HUES6 (cell line): ENCODE data around the gene VSIG10L2.
"Not testable (repeated sequence)": the region's sequence is repeated elsewhere in the genome, so short reads cannot be mapped to it uniquely, and the experiment has no call there.

Experiments
- H3K27ac ChIP-seq: 2 replicates; pipeline ENCODE4 v1.7.0; 2013; ENCODE audit warnings: low read depth, mild to moderate bottlenecking, low read length, inconsistent platforms
- H3K27me3 ChIP-seq: 2 replicates; pipeline ENCODE4 v1.6.1; 2013; ENCODE audit warnings: low read length; ENCODE audit not compliant: control insufficient read depth, insufficient read depth
- H3K36me3 ChIP-seq: 2 replicates; pipeline ENCODE4 v1.6.1; 2013; ENCODE audit warnings: low read length; ENCODE audit not compliant: control insufficient read depth, insufficient read depth
- H3K4me1 ChIP-seq: 2 replicates; pipeline ENCODE4 v1.6.1; 2013; ENCODE audit warnings: low read length; ENCODE audit not compliant: control insufficient read depth, insufficient read depth
- H3K4me3 ChIP-seq: 2 replicates; pipeline ENCODE4 v1.5.1; 2013; ENCODE audit warnings: low read depth, low read length
- H3K9ac ChIP-seq: one replicate; pipeline ENCODE4 v1.6.1; 2013; ENCODE audit warnings: mild to moderate bottlenecking, low read length
- H3K9me3 ChIP-seq: 2 replicates; pipeline ENCODE4 v1.6.1; 2013; ENCODE audit warnings: low read depth, low read length; ENCODE audit not compliant: control insufficient read depth, insufficient read depth

The VSIG10L2 gene

DNA sequence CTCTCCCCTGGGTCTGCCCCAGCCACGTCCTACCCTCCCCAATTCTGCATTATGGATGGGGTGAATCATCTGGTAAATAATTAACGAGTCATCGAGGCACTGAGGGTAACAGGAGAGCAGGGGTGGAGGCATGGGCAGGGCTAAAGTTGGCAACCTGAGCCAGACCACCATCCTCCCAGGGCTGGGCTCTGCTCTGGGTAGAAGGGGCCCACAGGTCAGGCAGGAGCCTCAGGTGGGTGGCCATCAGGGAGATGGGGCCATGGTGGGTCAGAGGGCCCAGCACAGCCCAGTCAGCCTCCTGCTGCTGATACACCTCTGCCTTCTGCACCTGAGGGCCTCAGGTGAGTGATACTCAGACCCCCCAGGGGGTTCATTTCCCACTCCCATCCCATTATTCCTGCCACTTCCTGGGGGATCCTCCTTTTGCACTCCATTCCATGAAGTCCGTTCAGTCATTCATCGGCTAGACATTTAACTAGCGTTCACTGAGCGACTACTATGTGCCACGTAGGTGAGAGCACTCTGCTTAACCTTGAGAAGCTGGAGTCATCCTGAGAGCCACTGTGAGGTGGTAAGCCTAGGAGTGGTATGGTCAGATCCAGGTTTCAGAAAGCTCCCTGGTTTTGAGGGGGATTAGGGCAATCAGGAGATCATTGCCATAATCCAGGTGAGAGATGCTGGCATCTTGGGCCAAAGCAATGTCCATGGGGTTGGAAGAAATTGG is at the start of gene VSIG10L2:
Gene VSIG10L2, plus strand, starts transcription at position 248 of the 724 bp plus-strand sequence. Its CDS starts 12 bp downstream, at position 260.
- H3K9ac ChIP-seq: no peak within 1 kb of the TSS
- no peaks in the 10 kb centered on the region for H3K27me3 ChIP-seq
- no peaks in the 10 kb centered on the region for H3K36me3 ChIP-seq
- no peak within 1 kb of the TSS for H3K4me3 ChIP-seq
- H3K4me1 ChIP-seq: peaks cover 16% of the 10 kb centered on the region
- no peak within 1 kb of the TSS for H3K27ac ChIP-seq
- no peaks in the 10 kb centered on the region for H3K9me3 ChIP-seq

GRCh38 chr11:125901872-125902271 is 44.0 kb upstream of the VSIG10L2 start:
- peaks cover 20% of the 10 kb centered on the region for H3K36me3 ChIP-seq
- no peak overlapping the region for H3K9ac ChIP-seq
- no peak overlapping the region for H3K27ac ChIP-seq
- H3K4me3 ChIP-seq: peak overlapping the region; percentile 33; the same call in 1 of the 2 replicates
- 0 out of 2 replicates have a peak, but pooled peaks cover 2% of the 10 kb centered on the region for H3K4me1 ChIP-seq
- peaks cover 4% of the 10 kb centered on the region; the same call in 1 of the 2 replicates for H3K9me3 ChIP-seq
- H3K27me3 ChIP-seq: peaks cover 22% of the 10 kb centered on the region

GRCh38 chr11:125902277-125902926 is 43.4 kb upstream of the VSIG10L2 start:
- peaks cover 22% of the 10 kb centered on the region for H3K27me3 ChIP-seq
- 0 out of 2 replicates have a peak, but pooled peaks cover 2% of the 10 kb centered on the region for H3K4me1 ChIP-seq
- H3K4me3 ChIP-seq: peak overlapping the region; percentile 90
- peaks cover 20% of the 10 kb centered on the region for H3K36me3 ChIP-seq
- H3K9me3 ChIP-seq: peaks cover 4% of the 10 kb centered on the region; the same call in 1 of the 2 replicates
- H3K9ac ChIP-seq: peak overlapping the region; percentile 71
- H3K27ac ChIP-seq: no peak overlapping the region

DNA sequence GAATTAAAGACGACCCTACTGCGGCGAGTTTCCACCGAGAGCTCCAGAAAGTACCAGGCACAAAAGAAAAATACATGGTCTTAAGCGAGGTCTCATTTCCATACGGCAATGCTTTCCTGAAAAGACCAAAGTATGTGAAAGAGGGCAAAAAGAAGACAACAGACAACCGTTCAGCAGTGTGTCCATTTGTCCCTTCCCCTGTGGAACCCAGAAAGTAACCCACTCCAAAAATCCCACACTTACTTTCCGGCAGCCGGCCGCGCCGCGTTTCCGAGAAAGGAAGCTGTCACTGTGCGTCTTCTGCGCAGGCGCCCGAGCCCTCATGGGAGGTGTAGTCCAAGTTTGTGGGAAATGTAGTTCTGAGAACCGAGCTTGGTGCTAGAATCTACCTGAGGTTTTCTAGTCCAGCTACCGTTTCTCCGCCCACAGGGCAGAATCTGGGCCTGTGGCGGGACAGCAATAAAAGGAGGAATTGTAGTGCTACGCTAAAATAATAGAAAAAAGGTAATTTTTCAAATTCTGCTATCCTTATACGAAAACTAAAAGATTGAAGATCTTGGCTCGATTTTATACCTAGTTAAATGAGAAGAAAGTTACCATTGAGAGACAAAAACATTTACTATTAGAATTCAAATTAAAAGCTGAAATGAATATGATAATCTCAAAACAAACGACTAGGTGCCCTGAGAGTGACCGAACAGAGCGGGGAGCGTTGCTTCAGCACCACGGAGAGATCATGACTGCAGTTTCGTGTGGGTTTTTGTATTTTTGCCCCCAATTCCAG is 42.7 kb upstream of the VSIG10L2 start, which contains the start of gene PUS3:
Gene PUS3, minus strand, starts transcription at position 280 of the 784 bp plus-strand sequence. CDS start 6,922 bp downstream, outside the sequence.
- Histone ChIP-seq H3K9ac (peak within 1 kb of the TSS; percentile 71), H3K9me3 (peaks cover 4% of the 10 kb centered on the region; the same call in 1 of the 2 replicates), H3K36me3 (peaks cover 20% of the 10 kb centered on the region), H3K27me3 (peaks cover 22% of the 10 kb centered on the region), H3K4me3 (peak within 1 kb of the TSS; percentile 90), H3K27ac (no peak within 1 kb of the TSS), H3K4me1 (0 out of 2 replicates have a peak, but pooled peaks cover 2% of the 10 kb centered on the region)

GRCh38 chr11:125903711-125904659 is 41.9 kb upstream of the VSIG10L2 start, which contains the start of gene DDX25:
Gene DDX25 (plus strand): TSS chr11:125904508. CDS start chr11:125904518, 10 bp downstream.
- H3K4me1 ChIP-seq: 0 out of 2 replicates have a peak, but pooled peaks cover 2% of the 10 kb centered on the region
- H3K9ac ChIP-seq: peak within 1 kb of the TSS; percentile 17
- peaks cover 22% of the 10 kb centered on the region for H3K27me3 ChIP-seq
- H3K9me3 ChIP-seq: peaks cover 4% of the 10 kb centered on the region; the same call in 1 of the 2 replicates
- H3K4me3 ChIP-seq: peak within 1 kb of the TSS; percentile 90
- H3K27ac ChIP-seq: no peak within 1 kb of the TSS
- peaks cover 16% of the 10 kb centered on the region for H3K36me3 ChIP-seq

- H3K27me3 ChIP-seq: peaks cover 22% of the 10 kb centered on the region
- H3K27ac ChIP-seq: no peak overlapping the region
- no peak overlapping the region for H3K9ac ChIP-seq
- peaks cover 4% of the 10 kb centered on the region; the same call in 1 of the 2 replicates for H3K9me3 ChIP-seq
- H3K4me3 ChIP-seq: peak overlapping the region; percentile 55
- 0 out of 2 replicates have a peak, but pooled peaks cover 2% of the 10 kb centered on the region for H3K4me1 ChIP-seq
- peaks cover 9% of the 10 kb centered on the region for H3K36me3 ChIP-seq
Measured at GRCh38 chr11:125904678-125905077, 41.2 kb upstream of the VSIG10L2 start.

DNA sequence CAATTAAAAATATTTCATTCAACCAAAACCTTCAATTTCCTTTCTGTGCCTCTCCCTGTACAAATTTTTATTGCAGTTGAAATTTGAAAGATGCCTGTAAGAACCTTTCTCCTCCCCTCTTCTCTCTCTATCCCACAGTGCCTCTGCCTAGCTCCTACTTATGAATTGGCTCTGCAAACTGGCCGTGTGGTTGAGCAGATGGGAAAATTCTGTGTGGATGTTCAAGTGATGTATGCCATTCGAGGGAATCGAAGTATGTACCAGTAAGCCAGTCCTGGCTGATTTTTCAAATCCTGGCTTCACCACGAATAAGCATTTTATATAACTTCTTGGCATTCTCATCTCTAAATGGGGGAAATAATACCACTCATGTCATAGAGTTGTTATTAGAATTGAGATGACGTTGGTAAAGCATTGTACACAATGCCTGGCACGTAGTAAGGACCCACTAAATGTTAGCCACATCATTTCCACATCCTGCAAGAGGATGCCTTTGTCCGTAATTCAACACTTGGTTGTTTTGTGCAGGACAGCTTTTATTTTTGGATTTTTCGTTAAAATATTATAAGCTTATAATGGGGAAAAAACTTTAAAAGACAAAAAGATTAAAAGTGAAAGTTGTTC is 35.5 kb upstream of the VSIG10L2 start:
- no peak overlapping the region for H3K4me3 ChIP-seq
- H3K9ac ChIP-seq: no peak overlapping the region
- no peaks in the 10 kb centered on the region for H3K9me3 ChIP-seq
- H3K36me3 ChIP-seq: peaks cover 4% of the 10 kb centered on the region; the same call in 1 of the 2 replicates
- no peak overlapping the region for H3K27ac ChIP-seq
- no peaks in the 10 kb centered on the region for H3K4me1 ChIP-seq
- peaks cover 6% of the 10 kb centered on the region for H3K27me3 ChIP-seq

- not testable (repeated sequence) for H3K9ac ChIP-seq, H3K4me1 ChIP-seq, H3K27me3 ChIP-seq, H3K9me3 ChIP-seq, H3K4me3 ChIP-seq, H3K36me3 ChIP-seq, H3K27ac ChIP-seq
Measured at GRCh38 chr11:125914601-125915000, 31.2 kb upstream of the VSIG10L2 start.

DNA sequence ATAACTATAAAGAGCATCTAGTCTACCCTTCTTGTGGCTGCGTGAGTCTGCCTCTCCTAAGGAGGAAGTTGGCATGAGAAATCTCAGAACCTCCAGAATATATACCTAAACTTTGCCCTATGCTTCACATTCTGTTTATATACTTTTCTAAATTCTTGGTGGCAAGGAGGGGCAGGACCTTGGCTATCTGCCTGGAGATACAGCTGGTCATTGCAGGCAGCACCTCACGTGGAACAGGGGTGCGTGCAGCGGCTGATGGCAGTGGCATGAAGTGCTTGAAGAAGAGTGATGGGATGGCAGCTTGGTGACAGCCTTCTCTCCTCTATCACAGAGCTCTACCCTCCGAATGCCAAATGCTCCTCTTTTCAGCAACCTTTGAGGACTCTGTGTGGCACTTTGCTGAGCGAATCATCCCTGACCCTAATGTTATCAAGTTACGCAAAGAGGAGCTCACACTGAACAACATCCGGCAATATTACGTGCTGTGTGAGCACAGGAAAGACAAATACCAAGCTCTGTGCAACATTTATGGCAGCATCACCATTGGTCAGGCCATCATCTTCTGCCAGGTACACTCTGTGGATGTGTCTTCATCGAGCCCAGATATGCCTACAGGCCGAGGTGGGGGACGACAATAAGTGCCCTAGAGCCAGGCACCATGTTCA is 29.0 kb upstream of the VSIG10L2 start:
- Histone ChIP-seq H3K4me1 (no peaks in the 10 kb centered on the region), H3K36me3 (no peaks in the 10 kb centered on the region; the same call in 1 of the 2 replicates), H3K27me3 (no peaks in the 10 kb centered on the region; the same call in 1 of the 2 replicates), H3K4me3 (no peak overlapping the region), H3K9me3 (no peaks in the 10 kb centered on the region), H3K27ac (no peak overlapping the region), H3K9ac (no peak overlapping the region)
